ENCODE results near the gene PXMP4. TPM values are rescaled to one million over a fixed set of nuclear protein-coding genes. Genes with fewer than 3 reads are reported as not detected.
A peak's percentile ranks its signal among the peaks of the same experiment; 100 is the strongest.

PXMP4 gene
- total RNA-seq: 10 to 100 TPM in 1 of 4 donors, 1 to 10 TPM in 3; 1.6 to 12.0 (median 5.5) TPM

GRCh38 chr20:33719989-33720709 is at the start of gene PXMP4:
Gene PXMP4 (minus strand): TSS chr20:33720310. CDS start chr20:33720207, 103 bp downstream.
- TF ChIP-seq POLR2AphosphoS5 (IDR thresholded peaks at IDR 0.05) (peak; percentile 48 to 81 (median 79)), EP300 (IDR thresholded peaks at IDR 0.05; ENCODE audit: low read depth) (no peak), CTCF (IDR thresholded peaks at IDR 0.05) (no peak), POLR2A (IDR thresholded peaks at IDR 0.05) (peak; percentile 67)
- peak within 1 kb of the TSS; percentile 78 to 85 (median 81) for H3K27ac ChIP-seq
- H3K4me1 ChIP-seq: peaks cover 0 to 15% (median 7%) of the 10 kb centered on the region in 4 donors
- WGBS, 2 donors (ENCODE audit: low coverage in 1 of 2): 0 to 10% methylated on average over 2 to 36 of the region's 46 CpGs
- H3K27me3 ChIP-seq: no peaks in the 10 kb centered on the region
- DNase-seq: peak; percentile 92
- H3K9me3 ChIP-seq: no peaks in the 10 kb centered on the region
- intact Hi-C loops (cut with DNase I; ENCODE audit: low total_unique reads) (loop anchor here (2.0 kb wide), 1 partner anchor 57 kb away; the partner anchor contains the start of gene C20orf144), in situ Hi-C loops (cut with MboI; ENCODE audit: low pct_ligation_motif_present in 1 of 4, low pct_unique_long_range_greater_than_20kb in 1 of 4, low sequenced_read_pairs in 3 of 4) (no loop called here)
- H3K4me3 ChIP-seq: peak within 1 kb of the TSS; percentile 42 to 80 (median 72)
- no peaks in the 10 kb centered on the region for H3K36me3 ChIP-seq

- no peaks in the 10 kb centered on the region for H3K27me3 ChIP-seq
- in situ Hi-C loops (cut with MboI; ENCODE audit: low pct_ligation_motif_present in 1 of 4, low pct_unique_long_range_greater_than_20kb in 1 of 4, low sequenced_read_pairs in 3 of 4): no loop called here
- H3K4me1 ChIP-seq: no peaks in the 10 kb centered on the region
- intact Hi-C loops (cut with DNase I; ENCODE audit: low total_unique reads): no loop called here
- WGBS, 2 donors (ENCODE audit: low coverage in 1 of 2): 52 to 81% methylated on average over 2 to 4 of the region's 4 CpGs
- TF ChIP-seq EP300 (IDR thresholded peaks at IDR 0.05; ENCODE audit: low read depth): no peak
- no peak overlapping the region for H3K27ac ChIP-seq
- H3K4me3 ChIP-seq: no peak overlapping the region
- peaks cover 0 to 4% (median 2%) of the 10 kb centered on the region in 4 donors for H3K36me3 ChIP-seq
- H3K9me3 ChIP-seq: no peaks in the 10 kb centered on the region
- DNase-seq: no peak
Observed at GRCh38 chr20:33769043-33769442, 48.9 kb upstream of the PXMP4 start.

- H3K4me3 ChIP-seq: no peak overlapping the region
- H3K4me1 ChIP-seq: no peaks in the 10 kb centered on the region
- 89 to 94% methylated on average over 1 to 2 of the region's 2 CpGs for WGBS, 2 donors (ENCODE audit: low coverage in 1 of 2)
- H3K36me3 ChIP-seq: peaks cover 0 to 4% (median 2%) of the 10 kb centered on the region in 4 donors
- H3K9me3 ChIP-seq: no peaks in the 10 kb centered on the region
- TF ChIP-seq EP300 (IDR thresholded peaks at IDR 0.05; ENCODE audit: low read depth): no peak
- no peak for TF ChIP-seq POLR2AphosphoS5 (IDR thresholded peaks at IDR 0.05)
- TF ChIP-seq POLR2A (IDR thresholded peaks at IDR 0.05): no peak
- no peak overlapping the region for H3K27ac ChIP-seq
- in situ Hi-C loops (cut with MboI; ENCODE audit: low pct_ligation_motif_present in 1 of 4, low pct_unique_long_range_greater_than_20kb in 1 of 4, low sequenced_read_pairs in 3 of 4) (no loop called here), intact Hi-C loops (cut with DNase I; ENCODE audit: low total_unique reads) (no loop called here)
- H3K27me3 ChIP-seq: no peaks in the 10 kb centered on the region
- DNase-seq: no peak
Observed at GRCh38 chr20:33767777-33768138, 47.6 kb upstream of the PXMP4 start.

GRCh38 chr20:33766686-33767085 is 46.6 kb upstream of the PXMP4 start:
- Histone ChIP-seq H3K9me3 (no peaks in the 10 kb centered on the region), H3K27me3 (no peaks in the 10 kb centered on the region), H3K4me1 (no peaks in the 10 kb centered on the region), H3K4me3 (no peak overlapping the region), H3K27ac (no peak overlapping the region), H3K36me3 (peaks cover 0 to 4% (median 2%) of the 10 kb centered on the region in 4 donors)
- TF ChIP-seq POLR2A (IDR thresholded peaks at IDR 0.05) (no peak), EP300 (IDR thresholded peaks at IDR 0.05; ENCODE audit: low read depth) (no peak), POLR2AphosphoS5 (IDR thresholded peaks at IDR 0.05) (no peak), CTCF (IDR thresholded peaks at IDR 0.05) (no peak)
- DNase-seq: no peak
- intact Hi-C loops (cut with DNase I; ENCODE audit: low total_unique reads) (no loop called here), in situ Hi-C loops (cut with MboI; ENCODE audit: low pct_ligation_motif_present in 1 of 4, low pct_unique_long_range_greater_than_20kb in 1 of 4, low sequenced_read_pairs in 3 of 4) (no loop called here)
- 93 to 100% methylated on average over 1 to 9 of the region's 9 CpGs for WGBS, 2 donors (ENCODE audit: low coverage in 1 of 2)

- Histone ChIP-seq H3K9me3 (no peaks in the 10 kb centered on the region), H3K4me3 (no peak overlapping the region), H3K4me1 (no peaks in the 10 kb centered on the region), H3K36me3 (peaks cover 0 to 4% (median 2%) of the 10 kb centered on the region in 4 donors), H3K27ac (no peak overlapping the region), H3K27me3 (no peaks in the 10 kb centered on the region)
- TF ChIP-seq POLR2AphosphoS5 (IDR thresholded peaks at IDR 0.05): no peak
- TF ChIP-seq POLR2A (IDR thresholded peaks at IDR 0.05): no peak
- no peak for TF ChIP-seq CTCF (IDR thresholded peaks at IDR 0.05)
- TF ChIP-seq EP300 (IDR thresholded peaks at IDR 0.05; ENCODE audit: low read depth): no peak
- intact Hi-C loops (cut with DNase I; ENCODE audit: low total_unique reads): no loop called here
- WGBS, 2 donors (ENCODE audit: low coverage in 1 of 2): 89 to 90% methylated on average over 3 to 5 of the region's 5 CpGs
- DNase-seq: no peak
- in situ Hi-C loops (cut with MboI; ENCODE audit: low pct_ligation_motif_present in 1 of 4, low pct_unique_long_range_greater_than_20kb in 1 of 4, low sequenced_read_pairs in 3 of 4): no loop called here
Observed at GRCh38 chr20:33765592-33765991, 45.5 kb upstream of the PXMP4 start.

Measured in transverse colon (tissue), 4 donors.